22Rv1 (cell line): ENCODE results near the gene LRRC23.

Source experiments
- H3K27ac ChIP-seq: fragments of 450-650 bp; 2 replicates; pipeline ENCODE4 v1.5.1; 2017
- ZFX ChIP-seq: fragments of 450-650 bp; IDR thresholded peaks from 2 replicates; pipeline ENCODE4 v1.6.1; 2017; ENCODE audit warnings: antibody characterized with exemption, borderline replicate concordance
- TF ChIP-seq, protein P1 (sequence below): fragments of 450-650 bp; IDR thresholded peaks from 2 replicates; pipeline ENCODE4 v1.5.1; 2017; ENCODE audit warnings: mild to moderate bottlenecking

Gene LRRC23

DNA sequence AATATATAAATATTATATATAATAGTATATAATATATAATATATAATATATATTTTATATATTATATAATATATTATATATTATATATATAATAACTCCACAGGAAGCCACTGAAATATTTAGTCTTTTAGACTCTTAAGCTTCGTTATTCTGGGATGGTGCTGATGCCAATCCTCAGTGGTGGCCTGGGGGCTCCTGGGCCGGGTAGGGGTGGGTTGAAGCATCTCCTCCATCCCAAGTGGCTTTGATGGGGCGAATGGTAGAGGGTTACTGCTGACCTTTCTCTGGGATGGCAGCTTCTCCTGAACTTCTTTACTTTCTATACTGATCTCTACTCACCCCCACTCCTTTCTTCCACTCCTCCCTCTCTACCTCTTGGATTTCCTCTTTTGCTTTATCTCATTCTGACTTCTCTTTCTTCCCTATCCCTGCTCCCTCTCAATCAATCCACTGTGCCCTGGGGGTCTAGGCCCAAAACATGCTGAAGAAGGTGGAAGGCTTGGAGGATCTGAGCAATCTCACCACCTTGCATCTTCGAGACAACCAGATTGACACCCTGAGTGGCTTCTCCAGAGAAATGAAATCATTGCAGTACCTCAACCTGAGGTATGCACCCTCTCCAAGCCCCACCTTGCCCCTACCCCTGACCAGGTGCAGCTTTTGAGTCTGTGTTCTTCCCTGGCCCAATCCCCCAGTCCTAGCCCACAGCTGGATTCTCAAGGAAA lies 5.0 kb downstream of the LRRC23 start:
- no peak overlapping the region for H3K27ac ChIP-seq
- TF ChIP-seq, protein P1, sequence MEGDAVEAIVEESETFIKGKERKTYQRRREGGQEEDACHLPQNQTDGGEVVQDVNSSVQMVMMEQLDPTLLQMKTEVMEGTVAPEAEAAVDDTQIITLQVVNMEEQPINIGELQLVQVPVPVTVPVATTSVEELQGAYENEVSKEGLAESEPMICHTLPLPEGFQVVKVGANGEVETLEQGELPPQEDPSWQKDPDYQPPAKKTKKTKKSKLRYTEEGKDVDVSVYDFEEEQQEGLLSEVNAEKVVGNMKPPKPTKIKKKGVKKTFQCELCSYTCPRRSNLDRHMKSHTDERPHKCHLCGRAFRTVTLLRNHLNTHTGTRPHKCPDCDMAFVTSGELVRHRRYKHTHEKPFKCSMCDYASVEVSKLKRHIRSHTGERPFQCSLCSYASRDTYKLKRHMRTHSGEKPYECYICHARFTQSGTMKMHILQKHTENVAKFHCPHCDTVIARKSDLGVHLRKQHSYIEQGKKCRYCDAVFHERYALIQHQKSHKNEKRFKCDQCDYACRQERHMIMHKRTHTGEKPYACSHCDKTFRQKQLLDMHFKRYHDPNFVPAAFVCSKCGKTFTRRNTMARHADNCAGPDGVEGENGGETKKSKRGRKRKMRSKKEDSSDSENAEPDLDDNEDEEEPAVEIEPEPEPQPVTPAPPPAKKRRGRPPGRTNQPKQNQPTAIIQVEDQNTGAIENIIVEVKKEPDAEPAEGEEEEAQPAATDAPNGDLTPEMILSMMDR, result no peak
- no peak for TF ChIP-seq ZFX

DNA sequence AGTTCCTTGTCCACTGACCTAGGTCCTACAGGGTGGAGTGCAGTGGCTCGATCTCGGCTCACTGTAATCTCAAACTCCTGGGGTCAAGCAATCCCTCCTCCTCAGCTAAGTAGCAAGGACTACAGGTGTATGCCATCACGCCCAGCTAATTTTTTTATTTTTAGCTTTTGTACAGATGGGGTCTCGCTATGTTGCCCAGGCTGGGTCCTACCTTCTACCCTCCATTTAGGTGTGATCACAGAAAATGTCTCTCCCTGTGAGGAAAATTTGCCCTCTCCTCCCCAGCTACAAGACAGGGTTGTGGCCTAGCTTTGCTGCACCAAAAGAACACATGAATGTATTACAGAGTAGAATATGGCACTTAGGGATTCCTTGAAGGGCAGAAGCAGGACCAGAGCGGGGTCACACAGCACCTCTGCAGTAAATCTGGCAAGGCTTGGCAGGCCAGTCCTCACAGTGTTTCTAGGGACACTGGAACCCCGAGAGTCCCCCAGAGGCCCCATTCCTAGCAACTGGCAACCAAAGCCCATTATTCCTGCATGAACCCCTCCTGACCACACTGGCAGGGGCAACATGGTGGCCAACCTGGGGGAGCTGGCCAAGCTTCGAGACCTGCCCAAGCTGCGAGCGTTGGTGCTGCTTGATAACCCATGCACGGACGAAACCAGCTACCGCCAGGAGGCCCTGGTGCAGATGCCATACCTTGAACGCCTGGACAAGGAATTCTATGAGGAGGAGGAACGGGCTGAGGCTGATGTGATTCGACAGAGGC lies 7.7 kb downstream of the LRRC23 start:
- no peak for TF ChIP-seq ZFX
- TF ChIP-seq, protein P1, result no peak

DNA sequence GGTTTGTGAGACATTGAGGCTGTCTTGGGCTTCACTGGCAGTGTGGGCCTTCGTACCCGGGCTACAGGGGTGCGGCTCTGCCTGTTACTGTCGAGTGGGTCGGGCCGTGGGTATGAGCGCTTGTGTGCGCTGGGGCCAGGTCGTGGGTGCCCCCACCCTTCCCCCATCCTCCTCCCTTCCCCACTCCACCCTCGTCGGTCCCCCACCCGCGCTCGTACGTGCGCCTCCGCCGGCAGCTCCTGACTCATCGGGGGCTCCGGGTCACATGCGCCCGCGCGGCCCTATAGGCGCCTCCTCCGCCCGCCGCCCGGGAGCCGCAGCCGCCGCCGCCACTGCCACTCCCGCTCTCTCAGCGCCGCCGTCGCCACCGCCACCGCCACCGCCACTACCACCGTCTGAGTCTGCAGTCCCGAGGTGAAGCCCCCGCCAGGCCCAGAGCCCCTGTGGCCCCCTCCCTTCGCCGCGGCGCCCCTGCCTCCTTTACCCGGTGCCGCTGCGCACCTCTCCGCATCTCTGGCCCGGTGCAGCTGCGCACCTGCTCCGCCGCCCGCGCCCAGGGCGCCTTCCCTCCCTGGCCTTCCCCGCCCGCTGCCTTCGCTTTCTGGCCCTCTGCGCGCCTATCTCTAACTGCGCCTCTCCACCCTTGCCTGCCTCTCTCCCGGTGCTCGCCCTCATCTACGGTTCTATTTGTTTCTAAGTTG lies 9.8 kb downstream of the LRRC23 start, which contains the start of gene ENO2:
TSS of gene ENO2 (plus strand) at position 335 of the 701 bp plus-strand sequence. CDS start 1,253 bp downstream, outside the sequence.
- peak within 1 kb of the TSS; percentile 82 for H3K27ac ChIP-seq
- TF ChIP-seq, protein P1, result peak; percentile 21; the same call in 1 of the 2 replicates
- no peak for TF ChIP-seq ZFX

More for the DNA sequence above, 7.7 kb downstream of the LRRC23 start:
- no peak overlapping the region for H3K27ac ChIP-seq

DNA sequence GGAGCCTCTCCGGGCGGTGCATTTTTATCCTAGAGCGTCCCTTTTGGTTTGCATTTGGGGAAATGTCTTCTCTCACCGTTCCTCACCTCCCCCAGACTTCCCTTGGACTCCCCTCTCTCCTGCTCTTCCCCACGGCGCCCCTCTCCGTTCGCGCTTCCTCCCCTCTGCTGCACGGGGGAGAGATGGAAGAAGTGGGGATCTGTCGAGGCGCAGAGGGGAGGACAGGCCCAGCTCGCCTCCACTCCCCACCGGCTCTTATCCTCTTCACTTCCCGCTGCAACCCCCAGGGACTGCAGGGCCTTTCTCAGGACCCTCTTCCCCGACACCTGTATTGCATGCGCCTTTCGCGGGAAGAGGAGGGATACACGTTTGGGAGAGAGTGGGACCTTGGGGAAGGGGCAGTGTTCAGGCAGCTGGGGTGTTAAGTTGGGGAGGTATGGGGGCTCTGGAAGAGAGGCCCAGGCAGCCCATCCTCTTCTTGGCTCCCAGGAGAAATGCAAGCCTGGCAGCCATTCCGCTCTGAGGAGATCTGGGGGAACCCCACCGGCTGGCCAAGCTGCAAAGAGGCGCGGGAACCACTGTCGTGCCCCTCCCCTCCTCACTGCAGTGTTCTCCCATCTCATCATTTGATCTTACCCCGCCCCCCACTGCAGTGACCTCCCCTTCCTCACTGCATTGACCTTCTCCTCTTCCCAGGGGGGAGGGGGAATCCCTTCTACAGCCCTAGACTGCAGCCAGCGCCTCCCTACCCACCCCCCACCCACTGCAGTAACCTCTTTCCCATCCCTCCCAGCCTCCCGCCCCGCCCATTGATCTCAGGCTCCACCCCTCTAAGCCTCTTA lies 10.5 kb downstream of the LRRC23 start:
- H3K27ac ChIP-seq, result peak overlapping the region; percentile 82
- TF ChIP-seq, protein P1, result no peak
- no peak for TF ChIP-seq ZFX

DNA sequence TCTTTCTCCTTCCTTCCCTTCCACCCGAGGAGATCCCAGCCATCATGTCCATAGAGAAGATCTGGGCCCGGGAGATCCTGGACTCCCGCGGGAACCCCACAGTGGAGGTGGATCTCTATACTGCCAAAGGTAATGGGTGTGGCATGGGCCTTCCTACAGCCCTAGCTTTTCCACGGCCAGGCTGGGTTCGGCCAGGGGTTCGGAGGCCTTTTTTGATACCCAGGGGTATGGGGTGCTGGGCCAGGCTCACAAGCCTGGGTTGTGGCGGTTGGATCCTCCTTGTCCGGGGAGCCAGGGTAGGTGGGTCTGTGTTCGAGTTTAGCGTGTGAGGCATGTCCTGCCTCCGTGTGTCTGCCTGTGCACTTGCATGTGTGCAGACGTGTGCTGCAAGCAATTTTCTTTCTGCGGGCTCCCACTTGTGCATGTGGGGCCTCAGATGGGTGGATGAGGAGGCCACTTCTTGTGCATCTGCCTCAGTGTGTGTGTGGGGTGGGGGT lies 11.2 kb downstream of the LRRC23 start:
- TF ChIP-seq, protein P1, result no peak
- TF ChIP-seq ZFX, result no peak
- peak overlapping the region; percentile 82 for H3K27ac ChIP-seq

DNA sequence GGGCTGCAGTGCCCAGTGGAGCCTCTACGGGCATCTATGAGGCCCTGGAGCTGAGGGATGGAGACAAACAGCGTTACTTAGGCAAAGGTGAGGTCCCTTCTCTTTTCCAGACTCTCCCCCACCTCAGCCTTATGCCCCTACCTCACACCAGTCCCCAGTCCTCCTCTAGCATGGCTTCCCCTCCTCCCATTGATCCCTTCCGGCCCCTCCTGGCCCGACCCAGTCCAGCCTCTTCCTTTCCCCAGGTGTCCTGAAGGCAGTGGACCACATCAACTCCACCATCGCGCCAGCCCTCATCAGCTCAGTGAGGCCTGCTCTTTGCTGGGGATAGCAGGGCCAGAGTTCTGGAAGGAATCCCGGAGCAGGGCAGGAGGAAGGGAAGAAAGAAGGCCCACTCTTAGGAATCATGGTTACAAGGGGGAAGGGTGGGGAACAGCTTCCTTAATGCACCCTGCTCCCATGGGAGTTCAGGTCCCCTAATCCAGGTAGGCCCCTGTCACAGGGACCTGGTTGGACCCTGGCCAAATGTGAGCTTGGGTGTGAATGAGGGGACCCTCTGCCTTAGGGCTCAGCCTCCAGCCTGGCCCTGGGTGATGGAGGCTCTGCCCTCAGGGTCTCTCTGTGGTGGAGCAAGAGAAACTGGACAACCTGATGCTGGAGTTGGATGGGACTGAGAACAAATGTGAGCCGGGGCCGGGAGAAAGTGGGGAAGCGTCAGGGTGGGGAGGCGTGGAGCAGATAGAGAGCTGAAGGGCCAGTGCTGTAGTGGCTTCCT lies 12.0 kb downstream of the LRRC23 start:
- H3K27ac ChIP-seq, result peak overlapping the region; percentile 82; the same call in 1 of the 2 replicates
- TF ChIP-seq ZFX, result no peak
- TF ChIP-seq, protein P1, result no peak
